HG03439 (cell line): ENCODE measurements around the gene ITPRIPL1.

Source experiments
- ATAC-seq: cut with Tn5 transposase; IDR thresholded peaks from one replicate; pipeline ENCODE4 v1.9.1; 2021; ENCODE audit warnings: mild to moderate bottlenecking, moderate library complexity; ENCODE audit not compliant: unreplicated experiment

The ITPRIPL1 gene

GRCh38 chr2:96353606-96354101 lies 28.5 kb downstream of the ITPRIPL1 start:
- no peak for ATAC-seq

- no peak for ATAC-seq
Measured at GRCh38 chr2:96354492-96354891, 29.4 kb downstream of the ITPRIPL1 start.

- no peak for ATAC-seq
Measured at GRCh38 chr2:96356889-96357288, 31.8 kb downstream of the ITPRIPL1 start.

GRCh38 chr2:96359310-96359709 lies 34.2 kb downstream of the ITPRIPL1 start:
- ATAC-seq, result no peak

- no peak for ATAC-seq
Measured at GRCh38 chr2:96359866-96360265, 34.7 kb downstream of the ITPRIPL1 start.

- ATAC-seq, result no peak
Measured at GRCh38 chr2:96361751-96362150, 36.6 kb downstream of the ITPRIPL1 start.

GRCh38 chr2:96369186-96369585 lies 44.1 kb downstream of the ITPRIPL1 start:
- no peak for ATAC-seq

GRCh38 chr2:96374211-96374951 lies 49.3 kb downstream of the ITPRIPL1 start:
- ATAC-seq, result no peak
